PC-9 (cell line): Measurements from ENCODE around the gene MYLK3. TPM values are rescaled to one million over a fixed set of nuclear protein-coding genes. Genes with fewer than 3 reads are reported as not detected.

ENCODE experiments used
- BruUV-seq: library from RNA; stranded (reverse); fragments of 400-500 nt; replicated peaks from 2 replicates; lab custom pipeline; 2021; lab: Mats Ljungman, UMichigan
- CTCF ChIA-PET: fragments of 300-600 bp; sonication (Branson Sonifier 250); formaldehyde crosslinking; loops from one replicate; lab custom pipeline; 2022; ENCODE audit warnings: antibody characterized with exemption; lab: Charles Lee
- POLR2A ChIA-PET: fragments of 300-600 bp; sonication (Branson Sonifier 250); formaldehyde crosslinking; loops from one replicate; lab custom pipeline; 2022; ENCODE audit warnings: antibody characterized with exemption; ENCODE audit not compliant: unreplicated experiment; lab: Charles Lee
- DNase-seq, 2 experiments: peaks; one replicate each; pipeline versions ENCODE4 v3.0.0 to v3.0.0-alpha.2; 2015 to 2022; ENCODE audit warnings: mixed read lengths in 1 of 2
- H2AFZ ChIP-seq: fragments of 200-600 bp; sonication (generic); 2 replicates; pipeline ENCODE4 v1.8.1; 2017; ENCODE audit warnings: antibody characterized with exemption
- H3F3A ChIP-seq: fragments of 200-600 bp; sonication (generic); 2 replicates; pipeline ENCODE4 v1.8.1; 2017; ENCODE audit warnings: antibody characterized with exemption, mild to moderate bottlenecking, low read depth; ENCODE audit not compliant: insufficient read depth
- H3K27ac ChIP-seq: fragments of 200-600 bp; sonication (generic); 2 replicates; pipeline ENCODE4 v1.6.1; 2016; ENCODE audit warnings: mixed run types
- H3K27me3 ChIP-seq: fragments of 200-600 bp; sonication (generic); 2 replicates; pipeline ENCODE4 v1.6.1; 2016; ENCODE audit warnings: low read depth, mixed run types; ENCODE audit not compliant: insufficient read depth
- H3K36me3 ChIP-seq: fragments of 200-600 bp; sonication (generic); 2 replicates; pipeline ENCODE4 v1.6.1; 2016; ENCODE audit warnings: low read depth, mixed run types
- H3K4me1 ChIP-seq: fragments of 200-600 bp; sonication (generic); replicated peaks from 2 replicates; pipeline ENCODE4 v1.6.1; 2016; ENCODE audit warnings: mixed run types; ENCODE audit not compliant: insufficient read depth
- H3K4me2 ChIP-seq: fragments of 200-600 bp; sonication (generic); 2 replicates; pipeline ENCODE4 v1.6.1; 2017; ENCODE audit warnings: mixed run types
- H3K4me3 ChIP-seq: fragments of 200-600 bp; sonication (generic); 2 replicates; pipeline ENCODE4 v1.6.1; 2016; ENCODE audit warnings: mixed run types
- H3K79me2 ChIP-seq: fragments of 200-600 bp; sonication (generic); 2 replicates; pipeline ENCODE4 v1.6.1; 2017; ENCODE audit warnings: low read depth, mixed run types
- H3K9me2 ChIP-seq: fragments of 200-600 bp; sonication (generic); 2 replicates; pipeline ENCODE4 v1.8.1; 2017; ENCODE audit warnings: mild to moderate bottlenecking; ENCODE audit not compliant: insufficient read depth
- H3K9me3 ChIP-seq: fragments of 200-600 bp; sonication (generic); 2 replicates; pipeline ENCODE4 v1.8.1; 2016; ENCODE audit warnings: low read depth; ENCODE audit not compliant: insufficient read depth
- H4K20me1 ChIP-seq: fragments of 200-600 bp; sonication (generic); 2 replicates; pipeline ENCODE4 v1.8.1; 2017; ENCODE audit not compliant: insufficient read depth
- CTCF ChIP-seq: fragments of 200-600 bp; sonication (generic); conservative IDR thresholded peaks from 2 replicates; pipeline ENCODE4 v1.6.1; 2017; ENCODE audit warnings: mixed run types, antibody characterized with exemption, mild to moderate bottlenecking, moderate library complexity
- EZH2 ChIP-seq: fragments of 200-600 bp; sonication (generic); IDR thresholded peaks from 2 replicates; pipeline ENCODE4 v1.8.0; 2017; ENCODE audit warnings: antibody characterized with exemption, low read depth
- intact Hi-C: fragments of 100-400 bp; cut with micrococcal nuclease; formaldehyde crosslinking; loops from one replicate; pipeline ENCODE4 v1.10.0; 2022; ENCODE audit not compliant: unreplicated experiment
- total RNA-seq: library from RNA; stranded (reverse); gene quantifications from 2 replicates; pipeline ENCODE4 v1.2.3, GENCODE V29; 2021

The MYLK3 gene
- total RNA-seq, 1 experiment from 2014 or later: 0.68 TPM

- Histone ChIP-seq H3K9me2 (no peaks in the 10 kb centered on the region), H2AFZ (no peak overlapping the region), H3K4me1 (no peaks in the 10 kb centered on the region), H3F3A (no peaks in the 10 kb centered on the region), H4K20me1 (no peaks in the 10 kb centered on the region), H3K27ac (no peak overlapping the region), H3K27me3 (peaks cover 12% of the 10 kb centered on the region; the same call in 1 of the 2 replicates), H3K79me2 (no peaks in the 10 kb centered on the region), H3K4me3 (no peak overlapping the region), H3K9me3 (no peaks in the 10 kb centered on the region), H3K36me3 (no peaks in the 10 kb centered on the region), H3K4me2 (no peak overlapping the region)
- POLR2A ChIA-PET: no interaction called here
- TF ChIP-seq EZH2 (no peak), CTCF (no peak)
- no peak for DNase-seq
- CTCF ChIA-PET: no interaction called here
- intact Hi-C loops: no loop called here
- BruUV-seq: no TSS peak
These were observed 17.1 kb downstream of the MYLK3 start for GRCh38 chr16:46730801-46731690.

- BruUV-seq: no TSS peak
These were observed 18.0 kb downstream of the MYLK3 start for GRCh38 chr16:46730126-46730525.

More at GRCh38 chr16:46730126-46730525, 18.0 kb downstream of the MYLK3 start:
- ChIA-PET CTCF (no interaction called here), POLR2A (no interaction called here)
- Histone ChIP-seq H3K4me3 (no peak overlapping the region), H3K4me1 (no peaks in the 10 kb centered on the region), H3K4me2 (no peak overlapping the region), H3K36me3 (no peaks in the 10 kb centered on the region), H3K9me3 (no peaks in the 10 kb centered on the region), H3K9me2 (no peaks in the 10 kb centered on the region), H3K79me2 (no peaks in the 10 kb centered on the region), H4K20me1 (no peaks in the 10 kb centered on the region), H2AFZ (no peak overlapping the region), H3K27ac (no peak overlapping the region), H3F3A (no peaks in the 10 kb centered on the region), H3K27me3 (peaks cover 12% of the 10 kb centered on the region; the same call in 1 of the 2 replicates)
- no peak for TF ChIP-seq CTCF
- TF ChIP-seq EZH2: no peak
- intact Hi-C loops: no loop called here
- DNase-seq: no peak
